ENCODE measurements around the gene AGAP1.
"Not testable (repeated sequence)": the region's sequence is repeated elsewhere in the genome, so short reads cannot be mapped to it uniquely, and the experiment has no call there.

The AGAP1 gene

GRCh38 chr2:235930701-235931100 lies 436.9 kb downstream of the AGAP1 start:
- DNase-seq = no peak

- no peak for DNase-seq
Measured at GRCh38 chr2:235931676-235932075, 437.8 kb downstream of the AGAP1 start.

GRCh38 chr2:235934059-235934773 lies 440.4 kb downstream of the AGAP1 start:
- DNase-seq = no peak

GRCh38 chr2:235934774-235935484 lies 441.1 kb downstream of the AGAP1 start:
- no peak for DNase-seq

GRCh38 chr2:235935773-235936172 lies 441.9 kb downstream of the AGAP1 start:
- no peak for DNase-seq

- no peak for DNase-seq
Measured at GRCh38 chr2:235936493-235936892, 442.6 kb downstream of the AGAP1 start.

- no peak for DNase-seq
Measured at GRCh38 chr2:235937087-235937486, 443.2 kb downstream of the AGAP1 start.

GRCh38 chr2:235937526-235937925 lies 443.7 kb downstream of the AGAP1 start:
- no peak for DNase-seq

- no peak for DNase-seq
Measured at GRCh38 chr2:235937936-235938335, 444.1 kb downstream of the AGAP1 start.

- DNase-seq = no peak
Measured at GRCh38 chr2:235938611-235939010, 444.8 kb downstream of the AGAP1 start.

GRCh38 chr2:235939471-235939870 lies 445.6 kb downstream of the AGAP1 start:
- no peak for DNase-seq

- peak in 11 of 56 donors; percentile 16 to 72 (median 19) for DNase-seq
Measured at GRCh38 chr2:235940330-235940729, 446.5 kb downstream of the AGAP1 start.

GRCh38 chr2:235944591-235944990 lies 450.7 kb downstream of the AGAP1 start:
- no peak for DNase-seq

GRCh38 chr2:235945608-235946140 lies 451.8 kb downstream of the AGAP1 start:
- peak in 2 of 56 donors; percentile 15 to 23 for DNase-seq

GRCh38 chr2:235946590-235946989 lies 452.7 kb downstream of the AGAP1 start:
- peak in 4 of 56 donors; percentile 13 to 25 (median 20) for DNase-seq

- not testable (repeated sequence) for DNase-seq
Measured at GRCh38 chr2:235947055-235947454, 453.2 kb downstream of the AGAP1 start.

GRCh38 chr2:235949567-235950472 lies 456.0 kb downstream of the AGAP1 start:
- DNase-seq = peak in 4 of 56 donors; percentile 13 to 40 (median 32)

- no peak for DNase-seq
Measured at GRCh38 chr2:235950473-235950809, 456.6 kb downstream of the AGAP1 start.

- no peak for DNase-seq
Measured at GRCh38 chr2:235951493-235951892, 457.6 kb downstream of the AGAP1 start.

GRCh38 chr2:235951982-235952381 lies 458.1 kb downstream of the AGAP1 start:
- DNase-seq = no peak

GRCh38 chr2:235952714-235953113 lies 458.9 kb downstream of the AGAP1 start:
- no peak for DNase-seq

GRCh38 chr2:235954281-235954680 lies 460.4 kb downstream of the AGAP1 start:
- DNase-seq = no peak

Measured in nucleus accumbens (tissue), 56 donors.